GM12892 (cell line): Measurements from ENCODE around the gene TLR5.

Experiments
- POLR2A ChIP-seq: IDR thresholded peaks from 2 replicates; pipeline ENCODE4 v1.6.1; 2011; ENCODE audit warnings: low read depth, low read length, control low read depth
- TAF1 ChIP-seq: IDR thresholded peaks from 2 replicates; pipeline ENCODE4 v1.6.1; 2011; ENCODE audit warnings: low read depth, mild to moderate bottlenecking, control low read depth, low read length, borderline replicate concordance

- TF ChIP-seq POLR2A (no peak), TAF1 (no peak)
These were observed 54.3 kb downstream of the TLR5 start for GRCh38 chr1:223088713-223089240.
